Psoas muscle (tissue), 8 donors: ENCODE results near the gene POLN. TPM values are rescaled to one million over a fixed set of nuclear protein-coding genes. Genes with fewer than 3 reads are reported as not detected.

Experiments
- ATAC-seq, 4 donors: fragments of 200-7000 bp; cut with Tn5 transposase; one replicate each; pipeline ENCODE4 v1.9.1; 2020; ENCODE audit warnings: moderate library complexity in 3 of 4, mild to moderate bottlenecking in 2 of 4
- DNase-seq, 2 donors: peaks; one replicate each; pipeline ENCODE4 v3.0.0-alpha.2; 2020
- H3K27ac ChIP-seq: fragments of 200-600 bp; one replicate; pipeline ENCODE4 v1.8.0; 2022
- H3K27me3 ChIP-seq, 3 donors: fragments of 200-600 bp in 1 of 3; one replicate each; pipeline versions ENCODE4 v1.6.1 to v1.8.0; 2013 to 2022; ENCODE audit warnings: low read length in 2 of 3, mild to moderate bottlenecking in 2 of 3, moderate library complexity in 1 of 3; ENCODE audit not compliant: insufficient read depth in 3 of 3
- H3K36me3 ChIP-seq, 2 donors: fragments of 200-600 bp in 1 of 2; one replicate each; pipeline versions ENCODE4 v1.6.1 to v1.8.0; 2013 to 2022; ENCODE audit warnings: low read depth in 1 of 2, mild to moderate bottlenecking in 1 of 2, moderate library complexity in 1 of 2; ENCODE audit not compliant: insufficient read depth in 1 of 2
- H3K4me1 ChIP-seq: fragments of 200-600 bp; one replicate; pipeline ENCODE4 v1.8.0; 2022
- H3K4me3 ChIP-seq: fragments of 200-600 bp; one replicate; pipeline ENCODE4 v1.8.0; 2022; ENCODE audit warnings: mild to moderate bottlenecking
- H3K9me3 ChIP-seq: fragments of 200-600 bp; one replicate; pipeline ENCODE4 v1.8.0; 2022
- WGBS, 3 donors: extraction: QIAGEN DNeasy Blood & Tissue Kit; methylation state at CpG; one replicate each; pipeline versions ENCODE4 v1.1.6 to v1.1.7; 2013; 5-methylcytosine and 5-hydroxymethylcytosine counted together
- intact Hi-C, 2 donors: fragments of 100-400 bp; cut with DNase I; formaldehyde crosslinking; loops; one replicate each; pipeline versions ENCODE4 v1.11.0 to v1.14.2; 2022
- polyA plus RNA-seq, 3 donors: library from polyadenylated mRNA; stranded (reverse); fragments of 200-250 nt; gene quantifications; one replicate each; pipeline ENCODE4 v1.2.3, GENCODE V29; 2013
- total RNA-seq, 4 donors: library from RNA; stranded (reverse); fragmentation: NEBNext Ultra II Directional in 2 of 4; extraction: Animal tissue kit (Norgen Biotek cat#: 25700) in 2 of 4; gene quantifications; one replicate each; pipeline versions ENCODE4 v1.2.1 to v1.2.4, GENCODE V29; 2021 to 2023
- TF ChIP-seq, protein P1 (sequence below): fragments of 200-600 bp; IDR thresholded peaks from one replicate; pipeline ENCODE4 v1.8.0; 2022; ENCODE audit warnings: antibody characterized with exemption
- donor health status: healthy with polysubstance abuse.
- donor health status: DM: no; HTN: no; CAD: no; lungs with moderate emphysema.
- donor health status: Bipolar disorder and iron deficiency.
- donor health status: healthy.
- donor health status: DM: yes; HTN: yes; CAD: no.
- donor health status: DM: no; HTN: no; CAD: no.
- donor health status: DM: no; HTN: no; CAD: no.
- donor health status: DM: yes; HTN: yes; CAD: no.

The POLN gene
- total and polyA plus RNA-seq, 7 donors = 0.44 to 3.0 (median 0.95) TPM

DNA sequence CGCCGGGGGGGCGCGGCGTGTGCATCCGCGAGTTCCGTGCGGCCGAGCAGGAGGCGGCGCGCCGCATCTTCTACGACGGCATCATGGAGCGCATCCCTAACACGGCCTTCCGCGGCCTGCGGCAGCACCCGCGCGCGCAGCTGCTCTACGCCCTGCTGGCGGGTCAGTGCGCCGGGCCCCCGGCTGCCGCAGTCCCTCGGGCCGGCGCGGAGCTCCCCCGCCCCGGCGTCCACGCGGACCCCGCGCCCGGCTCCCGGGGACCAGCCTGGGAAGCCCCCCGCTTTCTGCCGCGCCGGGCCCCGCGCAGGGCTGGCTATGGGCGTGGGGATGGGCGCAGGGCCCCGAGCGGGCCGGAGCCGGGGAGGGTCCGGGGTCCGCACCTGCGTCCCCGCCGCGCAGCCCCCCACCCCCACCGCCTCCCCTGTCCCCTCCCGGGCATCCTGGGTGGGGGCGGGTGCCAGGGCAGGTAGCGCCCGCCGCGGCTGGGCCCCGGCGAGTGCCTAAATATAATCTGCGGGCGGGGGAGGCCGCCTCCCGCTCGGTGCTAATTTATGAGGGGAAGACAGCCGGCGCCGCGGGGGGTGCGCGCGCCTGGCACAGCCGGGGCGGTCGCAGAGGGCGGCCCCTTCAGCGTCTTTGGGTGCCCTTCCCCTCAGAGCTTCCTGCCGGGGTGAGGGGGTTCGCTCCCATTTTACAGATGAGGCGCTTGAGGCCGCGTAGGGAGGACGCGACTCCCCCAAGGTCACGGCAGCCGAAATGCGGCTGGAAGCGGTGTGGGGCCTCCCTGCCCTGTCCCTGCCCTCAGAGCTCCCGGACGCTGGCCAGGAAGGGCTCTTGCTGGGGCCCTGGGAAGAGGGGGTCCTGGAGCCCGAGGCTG lies 182.0 kb downstream of the POLN start:
- TF ChIP-seq, protein P1, sequence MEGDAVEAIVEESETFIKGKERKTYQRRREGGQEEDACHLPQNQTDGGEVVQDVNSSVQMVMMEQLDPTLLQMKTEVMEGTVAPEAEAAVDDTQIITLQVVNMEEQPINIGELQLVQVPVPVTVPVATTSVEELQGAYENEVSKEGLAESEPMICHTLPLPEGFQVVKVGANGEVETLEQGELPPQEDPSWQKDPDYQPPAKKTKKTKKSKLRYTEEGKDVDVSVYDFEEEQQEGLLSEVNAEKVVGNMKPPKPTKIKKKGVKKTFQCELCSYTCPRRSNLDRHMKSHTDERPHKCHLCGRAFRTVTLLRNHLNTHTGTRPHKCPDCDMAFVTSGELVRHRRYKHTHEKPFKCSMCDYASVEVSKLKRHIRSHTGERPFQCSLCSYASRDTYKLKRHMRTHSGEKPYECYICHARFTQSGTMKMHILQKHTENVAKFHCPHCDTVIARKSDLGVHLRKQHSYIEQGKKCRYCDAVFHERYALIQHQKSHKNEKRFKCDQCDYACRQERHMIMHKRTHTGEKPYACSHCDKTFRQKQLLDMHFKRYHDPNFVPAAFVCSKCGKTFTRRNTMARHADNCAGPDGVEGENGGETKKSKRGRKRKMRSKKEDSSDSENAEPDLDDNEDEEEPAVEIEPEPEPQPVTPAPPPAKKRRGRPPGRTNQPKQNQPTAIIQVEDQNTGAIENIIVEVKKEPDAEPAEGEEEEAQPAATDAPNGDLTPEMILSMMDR = no peak
- peak in 1 of 2 donors; percentile 7 for DNase-seq
- intact Hi-C loops = no loop called here
- no peaks in the 10 kb centered on the region for H3K36me3 ChIP-seq
- peaks cover 4% of the 10 kb centered on the region for H3K4me1 ChIP-seq
- H3K4me3 ChIP-seq = peak overlapping the region; percentile 57
- peak in 2 of 4 donors; percentile 15 to 22 for ATAC-seq
- 3 to 5% (median 3%) methylated on average over 47 to 102 of the region's 102 CpGs for WGBS, 3 donors
- peaks cover 0 to 29% (median 12%) of the 10 kb centered on the region in 3 donors for H3K27me3 ChIP-seq
- no peaks in the 10 kb centered on the region for H3K9me3 ChIP-seq
- no peak overlapping the region for H3K27ac ChIP-seq

DNA sequence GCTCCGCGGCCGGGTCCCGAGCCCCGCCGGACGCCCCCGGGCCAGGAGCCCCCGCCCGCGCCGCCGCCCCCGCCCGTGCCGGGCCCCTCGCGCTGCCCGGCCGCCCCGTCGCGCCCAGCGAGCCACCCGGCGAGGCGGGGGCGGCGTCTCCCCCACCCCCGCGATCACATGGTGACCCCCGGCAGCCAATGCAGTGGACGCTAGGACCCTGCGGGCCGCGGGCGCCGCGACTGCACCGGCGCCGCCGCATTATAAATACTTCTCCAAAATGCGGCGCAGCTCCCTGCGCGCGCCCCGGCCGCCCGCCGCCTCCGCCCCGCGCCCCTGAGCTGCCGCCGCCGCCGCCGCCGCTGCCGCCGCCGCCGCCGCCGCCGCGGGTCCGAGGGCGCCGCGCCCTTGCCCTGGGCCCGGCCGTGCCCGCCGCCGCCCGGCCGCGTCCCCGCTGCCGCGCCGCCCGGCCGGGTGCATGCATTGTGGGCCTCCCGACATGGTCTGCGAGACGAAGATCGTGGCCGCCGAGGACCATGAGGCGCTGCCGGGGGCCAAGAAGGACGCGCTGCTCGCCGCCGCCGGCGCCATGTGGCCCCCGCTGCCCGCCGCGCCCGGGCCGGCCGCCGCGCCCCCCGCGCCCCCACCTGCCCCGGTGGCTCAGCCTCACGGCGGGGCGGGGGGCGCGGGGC lies 182.7 kb downstream of the POLN start, which contains the start of gene NAT8L:
Gene NAT8L (plus strand): TSS at position 282 of the 680 bp plus-strand sequence. CDS start 185 bp downstream, at position 467.
- peaks cover 0 to 29% (median 12%) of the 10 kb centered on the region in 3 donors for H3K27me3 ChIP-seq
- no peak within 1 kb of the TSS for H3K27ac ChIP-seq
- DNase-seq (peak; percentile 50 to 69), ATAC-seq (peak; percentile 34 to 83 (median 66))
- H3K4me1 ChIP-seq = peaks cover 4% of the 10 kb centered on the region
- WGBS, 3 donors = 0 to 1% (median 0%) methylated on average over 7 to 119 of the region's 119 CpGs
- TF ChIP-seq, protein P1 = no peak
- H3K9me3 ChIP-seq = no peaks in the 10 kb centered on the region
- H3K36me3 ChIP-seq = no peaks in the 10 kb centered on the region
- peak within 1 kb of the TSS; percentile 63 for H3K4me3 ChIP-seq
- intact Hi-C loops = no loop called here

DNA sequence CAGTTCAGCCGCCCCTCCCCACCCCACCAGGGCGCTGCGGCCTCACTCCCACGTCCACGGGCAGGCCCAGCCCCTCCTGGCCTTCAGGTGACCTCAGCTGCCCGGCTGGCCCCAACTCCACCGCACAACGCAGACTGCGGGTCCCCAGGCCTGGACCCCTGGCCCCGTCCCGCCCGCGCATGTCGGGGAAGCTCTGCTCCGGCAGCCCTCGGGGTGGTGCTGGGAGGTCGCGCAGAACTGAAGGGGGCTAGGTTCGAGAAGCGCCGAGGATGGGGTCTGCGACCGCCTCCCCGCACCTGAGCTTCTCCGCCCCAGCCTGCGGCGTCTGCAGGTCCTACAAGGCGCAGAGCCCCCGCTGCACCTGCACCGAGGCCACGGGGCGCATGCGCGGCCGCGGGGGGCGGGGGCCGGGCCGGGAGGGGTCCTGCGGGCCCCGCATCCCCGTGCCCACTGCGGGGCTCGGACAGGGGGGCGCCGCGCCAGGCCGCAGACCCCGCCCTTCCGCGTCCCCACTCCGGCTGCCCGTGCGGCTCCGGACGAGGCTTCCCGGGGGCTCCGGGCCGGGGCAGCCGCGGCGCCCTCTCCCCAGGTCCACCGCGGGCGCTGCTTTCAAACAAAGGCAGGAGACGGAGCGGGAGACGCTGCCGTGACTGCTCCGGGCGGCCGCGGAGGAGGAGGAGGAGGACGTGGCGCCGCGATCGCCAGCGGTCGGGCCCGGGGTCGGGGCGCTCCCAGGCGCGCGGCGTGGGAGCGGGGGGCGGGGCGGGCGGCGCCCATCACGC lies 183.5 kb downstream of the POLN start:
- H3K9me3 ChIP-seq = no peaks in the 10 kb centered on the region
- no peak overlapping the region for H3K27ac ChIP-seq
- intact Hi-C loops = no loop called here
- ATAC-seq (peak in 3 of 4 donors; percentile 11 to 59 (median 40)), DNase-seq (peak; percentile 12 to 48)
- peak overlapping the region; percentile 63 for H3K4me3 ChIP-seq
- no peaks in the 10 kb centered on the region for H3K36me3 ChIP-seq
- peaks cover 0 to 31% (median 12%) of the 10 kb centered on the region in 3 donors for H3K27me3 ChIP-seq
- TF ChIP-seq, protein P1 = no peak
- 2 to 5% (median 5%) methylated on average over 30 to 93 of the region's 93 CpGs for WGBS, 3 donors
- peaks cover 4% of the 10 kb centered on the region for H3K4me1 ChIP-seq

DNA sequence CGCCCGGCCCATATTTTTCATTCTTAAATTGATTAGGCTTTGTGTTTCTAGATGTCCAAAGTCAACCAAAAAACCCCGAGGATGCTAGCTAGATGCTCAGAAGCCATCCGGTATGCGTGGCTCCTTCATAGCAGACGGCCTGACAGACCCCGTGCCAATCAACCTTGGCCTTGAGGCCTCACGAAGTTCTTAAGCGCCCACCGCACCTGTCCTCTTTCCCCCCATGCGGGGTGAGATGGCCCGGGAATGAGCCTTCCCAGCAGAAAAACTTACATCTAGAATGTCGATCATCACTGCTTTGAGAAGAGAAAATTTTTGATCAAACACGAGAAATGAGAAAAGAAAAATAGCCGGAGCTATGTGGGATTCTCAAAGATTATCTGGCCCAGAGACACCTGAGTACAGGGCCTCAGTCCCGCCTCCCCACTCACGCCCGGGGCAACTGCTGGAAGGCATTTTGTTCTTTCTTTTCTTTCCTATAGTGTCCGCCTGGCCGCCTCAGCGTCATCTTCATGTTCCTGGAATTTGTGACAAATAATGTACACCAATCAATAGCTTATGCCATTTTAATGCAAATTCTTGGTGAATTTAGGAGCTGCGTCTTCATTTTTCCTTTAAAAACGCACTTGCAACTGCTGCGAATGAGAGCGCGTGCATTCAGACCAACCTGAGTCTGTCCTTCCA lies 184.4 kb downstream of the POLN start:
- DNase-seq = no peak
- no peak for ATAC-seq
- Histone ChIP-seq H3K36me3 (no peaks in the 10 kb centered on the region), H3K4me3 (no peak overlapping the region), H3K27me3 (peaks cover 0 to 31% (median 12%) of the 10 kb centered on the region in 3 donors), H3K9me3 (no peaks in the 10 kb centered on the region), H3K27ac (no peak overlapping the region), H3K4me1 (peaks cover 4% of the 10 kb centered on the region)
- TF ChIP-seq, protein P1 = no peak
- intact Hi-C loops = no loop called here
- WGBS, 3 donors = 72 to 76% (median 73%) methylated on average over 26 of the region's 26 CpGs
